Right cardiac atrium (tissue), 5 donors: ENCODE results near the gene TMEM163. TPM values are rescaled to one million over a fixed set of nuclear protein-coding genes. Genes with fewer than 3 reads are reported as not detected.
A peak's percentile ranks its signal among the peaks of the same experiment; 100 is the strongest.

Experiments
- ATAC-seq, 2 donors: fragments of 200-7000 bp; cut with Tn5 transposase; one replicate each; pipeline versions ENCODE4 v1.8.0 to v1.9.1; 2020; ENCODE audit warnings: moderate library complexity in 2 of 2, mild to moderate bottlenecking in 1 of 2
- DNase-seq, 3 donors: peaks; one replicate each; pipeline ENCODE4 v3.0.0-alpha.2; 2020
- H3K27ac ChIP-seq: one replicate; pipeline ENCODE4 v1.5.1; 2013; ENCODE audit warnings: mild to moderate bottlenecking, low read length, control low read depth, moderate library complexity
- H3K27me3 ChIP-seq: one replicate; pipeline ENCODE4 v1.6.1; 2013; ENCODE audit not compliant: control insufficient read depth, insufficient read depth
- H3K4me1 ChIP-seq: one replicate; pipeline ENCODE4 v1.6.1; 2013; ENCODE audit warnings: low read length; ENCODE audit not compliant: control insufficient read depth, insufficient read depth
- H3K4me3 ChIP-seq: one replicate; pipeline ENCODE4 v1.5.1; 2013; ENCODE audit warnings: low read length, control low read depth
- H3K9me3 ChIP-seq: one replicate; pipeline ENCODE4 v1.6.1; 2013; ENCODE audit warnings: low read length; ENCODE audit not compliant: control insufficient read depth
- WGBS: extraction: QIAGEN DNeasy Blood & Tissue Kit; methylation state at CpG from one replicate; pipeline ENCODE4 v1.1.7; 2013; 5-methylcytosine and 5-hydroxymethylcytosine counted together
- intact Hi-C, 4 donors: fragments of 100-400 bp; cut with DNase I; formaldehyde crosslinking; loops; one replicate each; pipeline versions ENCODE4 v1.11.0 to v1.14.0; 2022 to 2023
- polyA plus RNA-seq: library from polyadenylated mRNA; stranded (reverse); fragments of 200-250 nt; gene quantifications from one replicate; pipeline ENCODE4 v1.2.3, GENCODE V29; 2013
- total RNA-seq, 4 donors: library from RNA; stranded (reverse); fragmentation: NEBNext Ultra II Directional; extraction: Animal tissue kit (Norgen Biotek cat#: 25700); gene quantifications; one replicate each; pipeline ENCODE4 v1.2.1, GENCODE V29; 2021
- donor health status: healthy with polysubstance abuse.
- donor health status: DM: no; HTN: yes; CAD: no.
- donor health status: DM: no; HTN: no; CAD: no.
- donor health status: DM: no; HTN: yes; CAD: no; lungs with severe emphysema.
- donor health status: DM: yes; HTN: yes; CAD: no.

Gene TMEM163
- total and polyA plus RNA-seq, 5 donors = 3.3 to 7.1 (median 4.9) TPM

- Histone ChIP-seq H3K27me3 (no peaks in the 10 kb centered on the region), H3K9me3 (no peaks in the 10 kb centered on the region), H3K27ac (no peak overlapping the region), H3K4me3 (no peak overlapping the region), H3K4me1 (no peaks in the 10 kb centered on the region)
- 11% methylated on average over 3 of the region's 3 CpGs for WGBS
- ATAC-seq = no peak
- no peak for DNase-seq
- intact Hi-C loops = no loop called here
Observed at GRCh38 chr2:134711692-134712091, 7.1 kb downstream of the TMEM163 start.

- Histone ChIP-seq H3K4me3 (no peak overlapping the region), H3K27ac (no peak overlapping the region), H3K9me3 (no peaks in the 10 kb centered on the region), H3K4me1 (no peaks in the 10 kb centered on the region), H3K27me3 (no peaks in the 10 kb centered on the region)
- WGBS = 84% methylated on average over 5 of the region's 5 CpGs
- intact Hi-C loops = no loop called here
- DNase-seq = no peak
- no peak for ATAC-seq
Observed at GRCh38 chr2:134707330-134707676, 11.5 kb downstream of the TMEM163 start.

DNA sequence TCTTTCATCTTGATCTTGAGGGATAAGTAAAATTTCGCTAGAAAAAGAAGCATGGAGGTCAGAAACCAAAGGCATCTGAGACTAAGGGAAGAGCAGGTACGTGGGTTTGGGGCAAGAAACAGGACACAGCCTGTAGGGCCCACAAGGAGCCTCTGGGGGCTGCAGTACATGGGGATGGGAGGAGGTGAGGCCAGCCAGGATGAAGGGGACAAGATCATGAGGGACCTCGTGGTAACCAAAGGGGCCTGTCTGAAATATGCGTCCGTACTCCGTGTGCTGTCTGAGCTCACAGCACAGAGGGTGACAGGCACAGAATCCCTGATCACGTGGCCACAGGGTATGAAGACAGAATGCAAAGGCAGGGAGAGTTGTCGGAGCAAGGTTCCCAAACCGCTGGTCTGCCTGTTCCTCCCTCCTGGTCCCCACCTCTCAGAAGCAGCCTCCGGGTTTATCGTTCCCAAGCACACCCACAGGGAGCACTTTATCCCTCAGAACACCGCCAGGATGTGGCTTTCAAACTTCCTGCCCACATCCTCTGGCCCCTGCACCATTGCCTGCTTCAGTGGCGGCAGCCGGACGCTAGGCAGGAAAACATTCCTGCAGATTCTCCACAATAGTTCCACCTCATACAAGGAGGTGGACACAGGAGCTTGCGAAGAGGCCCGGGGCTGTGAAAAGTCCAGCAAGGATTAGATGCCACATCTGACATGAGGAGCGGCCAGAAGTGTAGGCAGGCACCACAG, 12.0 kb downstream of the TMEM163 start:
- ATAC-seq (peak; percentile 68), DNase-seq (no peak)
- WGBS = 30% methylated on average over 18 of the region's 18 CpGs
- H3K27ac ChIP-seq = no peak overlapping the region
- H3K9me3 ChIP-seq = no peaks in the 10 kb centered on the region
- H3K27me3 ChIP-seq = no peaks in the 10 kb centered on the region
- intact Hi-C loops = no loop called here
- no peaks in the 10 kb centered on the region for H3K4me1 ChIP-seq
- H3K4me3 ChIP-seq = no peak overlapping the region

GRCh38 chr2:134705861-134706586, 12.8 kb downstream of the TMEM163 start:
- no peaks in the 10 kb centered on the region for H3K27me3 ChIP-seq
- ATAC-seq = peak in 1 of 2 donors; percentile 19
- H3K4me3 ChIP-seq = no peak overlapping the region
- H3K4me1 ChIP-seq = no peaks in the 10 kb centered on the region
- no peak for DNase-seq
- no peak overlapping the region for H3K27ac ChIP-seq
- intact Hi-C loops = no loop called here
- no peaks in the 10 kb centered on the region for H3K9me3 ChIP-seq
- 62% methylated on average over 21 of the region's 21 CpGs for WGBS

DNA sequence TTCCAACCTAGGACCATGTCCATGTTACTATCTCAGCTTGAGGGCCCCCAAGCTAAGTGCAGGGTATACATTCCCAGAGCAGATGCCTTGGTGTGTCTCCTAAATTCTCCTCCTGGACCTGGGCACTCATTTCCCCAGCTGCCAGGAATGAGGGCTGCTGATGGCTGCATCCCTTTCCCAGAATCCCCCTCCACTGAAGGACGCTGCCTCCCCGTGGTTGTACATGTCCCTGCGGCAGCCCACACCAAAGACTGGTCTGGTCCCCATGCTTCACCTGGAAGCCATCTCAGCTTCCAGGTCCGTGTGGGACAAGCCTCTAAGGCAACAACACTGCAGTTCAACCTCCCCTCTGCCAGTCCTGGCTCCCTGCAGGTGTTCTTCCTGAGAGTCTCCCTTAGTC, 14.6 kb downstream of the TMEM163 start:
- Histone ChIP-seq H3K27ac (no peak overlapping the region), H3K4me1 (no peaks in the 10 kb centered on the region), H3K4me3 (no peak overlapping the region), H3K27me3 (no peaks in the 10 kb centered on the region), H3K9me3 (no peaks in the 10 kb centered on the region)
- intact Hi-C loops = no loop called here
- ATAC-seq (no peak), DNase-seq (no peak)
- WGBS = 83% methylated on average over 4 of the region's 4 CpGs

GRCh38 chr2:134703426-134703825, 15.4 kb downstream of the TMEM163 start:
- DNase-seq (no peak), ATAC-seq (no peak)
- H3K4me3 ChIP-seq = no peak overlapping the region
- intact Hi-C loops = no loop called here
- no peak overlapping the region for H3K27ac ChIP-seq
- H3K27me3 ChIP-seq = no peaks in the 10 kb centered on the region
- H3K4me1 ChIP-seq = no peaks in the 10 kb centered on the region
- no peaks in the 10 kb centered on the region for H3K9me3 ChIP-seq
- WGBS = 49% methylated on average over 1 of the region's 1 CpG

DNA sequence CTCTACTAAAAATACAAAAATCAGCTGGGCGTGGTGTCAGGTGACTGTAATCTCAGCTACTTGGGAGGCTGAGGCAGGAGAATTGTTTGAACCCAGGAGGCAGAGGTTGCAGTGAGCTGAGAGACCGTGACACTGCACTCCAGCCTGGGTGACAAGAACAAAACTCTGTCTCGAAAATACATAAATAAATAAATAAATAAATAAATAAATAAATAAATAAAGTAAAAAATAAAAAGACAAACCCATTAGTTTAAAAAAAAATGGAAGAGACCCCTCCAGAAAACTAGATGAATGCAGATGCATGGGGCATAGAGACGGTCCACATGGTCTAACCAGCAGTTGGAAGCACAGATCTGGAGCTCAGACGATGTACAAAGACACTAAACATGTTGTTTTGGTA, 18.1 kb downstream of the TMEM163 start:
- ATAC-seq (no peak), DNase-seq (no peak)
- intact Hi-C loops = no loop called here
- Histone ChIP-seq H3K9me3 (no peaks in the 10 kb centered on the region), H3K4me3 (no peak overlapping the region), H3K27ac (no peak overlapping the region), H3K4me1 (no peaks in the 10 kb centered on the region), H3K27me3 (no peaks in the 10 kb centered on the region)
- WGBS = 89% methylated on average over 5 of the region's 5 CpGs

GRCh38 chr2:134694411-134694810, 24.4 kb downstream of the TMEM163 start:
- intact Hi-C loops = no loop called here
- Histone ChIP-seq H3K4me1 (no peaks in the 10 kb centered on the region), H3K27ac (no peak overlapping the region), H3K27me3 (no peaks in the 10 kb centered on the region), H3K9me3 (no peaks in the 10 kb centered on the region), H3K4me3 (no peak overlapping the region)
- no peak for ATAC-seq
- no peak for DNase-seq

DNA sequence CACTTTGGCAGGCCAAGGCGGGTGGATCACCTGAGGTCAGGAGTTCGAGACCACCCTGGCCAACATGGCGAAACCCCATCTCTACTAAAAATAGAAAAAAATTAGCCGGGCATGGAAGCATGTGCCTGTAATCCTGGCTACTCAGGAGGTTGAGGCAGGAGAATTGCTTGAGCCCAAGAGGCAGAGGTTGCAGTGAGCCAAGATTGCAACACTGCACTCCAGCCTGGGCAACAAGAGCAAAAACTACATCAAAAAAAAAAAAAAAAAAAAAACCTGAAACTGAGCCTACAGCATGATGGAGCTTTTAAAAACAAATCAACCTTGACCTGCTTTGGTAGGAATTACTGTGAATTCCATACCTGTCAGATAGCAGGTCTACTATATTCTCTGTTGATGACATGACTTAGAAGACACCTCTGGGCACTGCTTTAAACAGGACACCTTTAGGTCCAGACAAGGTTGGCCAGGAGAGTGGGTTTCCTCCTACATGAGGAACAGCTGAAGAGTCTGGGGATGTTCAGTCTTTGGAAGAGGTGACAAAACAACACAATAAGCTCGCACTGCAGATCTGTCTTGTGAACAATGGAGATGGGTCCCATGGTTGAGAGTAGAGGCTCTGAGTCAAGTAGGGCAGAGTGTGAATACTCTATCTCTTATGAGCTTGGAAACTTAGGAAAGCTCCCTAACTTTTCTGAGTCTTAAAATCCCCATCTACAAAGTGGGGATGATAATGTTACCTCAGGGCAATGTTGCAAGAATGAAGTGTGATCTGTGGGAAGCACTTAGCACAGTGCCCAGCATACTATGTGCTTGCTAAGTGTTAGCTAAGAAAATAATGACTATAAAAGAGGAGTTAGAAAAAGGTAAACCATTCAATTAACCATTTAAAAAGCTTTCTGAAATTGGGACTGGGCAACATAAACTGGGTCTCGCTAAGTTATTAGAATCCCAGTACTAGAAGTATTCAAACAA, 25.2 kb downstream of the TMEM163 start:
- Histone ChIP-seq H3K27ac (no peak overlapping the region), H3K4me3 (no peak overlapping the region), H3K4me1 (no peaks in the 10 kb centered on the region), H3K27me3 (no peaks in the 10 kb centered on the region), H3K9me3 (no peaks in the 10 kb centered on the region)
- ATAC-seq (no peak), DNase-seq (no peak)
- 95% methylated on average over 6 of the region's 6 CpGs for WGBS
- intact Hi-C loops = no loop called here

GRCh38 chr2:134692499-134692898, 26.3 kb downstream of the TMEM163 start:
- DNase-seq (no peak), ATAC-seq (no peak)
- H3K27me3 ChIP-seq = no peaks in the 10 kb centered on the region
- H3K27ac ChIP-seq = no peak overlapping the region
- intact Hi-C loops = no loop called here
- H3K4me3 ChIP-seq = no peak overlapping the region
- 69% methylated on average over 5 of the region's 5 CpGs for WGBS
- H3K9me3 ChIP-seq = no peaks in the 10 kb centered on the region
- H3K4me1 ChIP-seq = no peaks in the 10 kb centered on the region
